ENCODE measurements around the gene LZTS2. TPM values are rescaled to one million over a fixed set of nuclear protein-coding genes. Genes with fewer than 3 reads are reported as not detected.

LZTS2 gene
- total RNA-seq = 52.6 TPM
- long read RNA-seq, full-length matches to known transcripts = 31 of 179 reads
- long read RNA-seq, partial matches to known transcripts = 18 of 179 reads
- long read RNA-seq, other reads (novel, unspliced or antisense) = 130 of 179 reads

- no peaks in the 10 kb centered on the region for H3K9me3 ChIP-seq
- peak within 1 kb of the TSS; percentile 75 for H3K4me3 ChIP-seq
- H3K27ac ChIP-seq = peak within 1 kb of the TSS; percentile 98
- intact Hi-C loops (cut with DNase I) = no loop called here
- H3K27me3 ChIP-seq (ENCODE audit: low read depth) = no peaks in the 10 kb centered on the region
- ATAC-seq (no peak), DNase-seq (no peak)
- TF ChIP-seq CTCF (IDR thresholded peaks at IDR 0.05) = no peak
- H3K36me3 ChIP-seq = peaks cover 22% of the 10 kb centered on the region
- H3K4me1 ChIP-seq = peaks cover 60% of the 10 kb centered on the region
Measured at GRCh38 chr10:100999742-101000126, at the start of gene LZTS2. Gene LZTS2 (plus strand): TSS chr10:100999808. CDS start chr10:101002539, 2,731 bp downstream.

- Histone ChIP-seq H3K4me3 (no peak overlapping the region), H3K4me1 (no peaks in the 10 kb centered on the region), H3K27ac (no peak overlapping the region), H3K9me3 (no peaks in the 10 kb centered on the region), H3K36me3 (peaks cover 82% of the 10 kb centered on the region), H3K27me3 (ENCODE audit: low read depth) (no peaks in the 10 kb centered on the region)
- no peak for DNase-seq
- ATAC-seq = no peak
- intact Hi-C loops (cut with DNase I) = no loop called here
- no peak for TF ChIP-seq CTCF (IDR thresholded peaks at IDR 0.05)
Measured at GRCh38 chr10:100960251-100960650, 39.4 kb upstream of the LZTS2 start.

GRCh38 chr10:100962351-100963080, 37.1 kb upstream of the LZTS2 start:
- ATAC-seq = no peak
- H3K9me3 ChIP-seq = no peaks in the 10 kb centered on the region
- H3K36me3 ChIP-seq = peaks cover 67% of the 10 kb centered on the region
- H3K4me1 ChIP-seq = no peaks in the 10 kb centered on the region
- intact Hi-C loops (cut with DNase I) = no loop called here
- no peak for TF ChIP-seq CTCF (IDR thresholded peaks at IDR 0.05)
- H3K27ac ChIP-seq = no peak overlapping the region
- no peaks in the 10 kb centered on the region for H3K27me3 ChIP-seq (ENCODE audit: low read depth)
- no peak overlapping the region for H3K4me3 ChIP-seq
- no peak for DNase-seq

GRCh38 chr10:100963826-100964225, 35.8 kb upstream of the LZTS2 start:
- TF ChIP-seq CTCF (IDR thresholded peaks at IDR 0.05) = no peak
- DNase-seq = no peak

GRCh38 chr10:100965820-100966219, 33.8 kb upstream of the LZTS2 start:
- no peak for TF ChIP-seq CTCF (IDR thresholded peaks at IDR 0.05)
- intact Hi-C loops (cut with DNase I) = no loop called here
- ATAC-seq (no peak), DNase-seq (no peak)
- Histone ChIP-seq H3K9me3 (no peaks in the 10 kb centered on the region), H3K27me3 (ENCODE audit: low read depth) (peaks cover 5% of the 10 kb centered on the region), H3K36me3 (peaks cover 37% of the 10 kb centered on the region), H3K27ac (no peak overlapping the region), H3K4me1 (peaks cover 17% of the 10 kb centered on the region), H3K4me3 (no peak overlapping the region)

More at GRCh38 chr10:100963826-100964225, 35.8 kb upstream of the LZTS2 start:
- no peak overlapping the region for H3K4me3 ChIP-seq
- H3K9me3 ChIP-seq = no peaks in the 10 kb centered on the region
- no peak for ATAC-seq
- H3K27me3 ChIP-seq (ENCODE audit: low read depth) = no peaks in the 10 kb centered on the region
- peaks cover 3% of the 10 kb centered on the region for H3K4me1 ChIP-seq
- H3K36me3 ChIP-seq = peaks cover 54% of the 10 kb centered on the region
- H3K27ac ChIP-seq = no peak overlapping the region
- intact Hi-C loops (cut with DNase I) = no loop called here
